ENCODE results near the gene NKD1. TPM values are rescaled to one million over a fixed set of nuclear protein-coding genes. Genes with fewer than 3 reads are reported as not detected.
"Not testable (repeated sequence)": the region's sequence is repeated elsewhere in the genome, so short reads cannot be mapped to it uniquely, and the experiment has no call there.

Gene NKD1
- total RNA-seq, 2 donors from 2014 or later: 2.3 TPM

DNA sequence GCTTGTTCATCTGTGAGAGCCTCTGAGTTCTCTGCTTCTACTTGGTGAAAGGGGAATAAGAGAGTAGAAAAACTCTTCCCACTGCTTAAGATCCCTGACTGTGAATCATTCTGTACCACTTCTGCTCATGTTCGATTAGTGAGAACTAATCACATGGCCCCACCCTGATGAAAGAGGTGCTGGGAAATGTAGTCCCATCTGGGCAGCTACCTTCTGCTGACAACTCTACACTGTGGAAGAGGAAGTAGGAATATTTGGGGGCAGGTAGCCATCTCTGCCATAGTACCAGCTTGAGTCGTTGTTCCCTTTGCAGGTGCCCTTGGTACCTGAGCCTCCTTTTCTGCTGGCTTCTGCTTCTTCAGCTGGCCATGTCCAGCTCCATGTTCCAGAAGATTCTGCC lies 29.9 kb downstream of the NKD1 start:
- Histone ChIP-seq H3K36me3 (no peaks in the 10 kb centered on the region), H3K27me3 (no peaks in the 10 kb centered on the region), H3K9me3 (no peaks in the 10 kb centered on the region), H3K27ac (no peak overlapping the region), H3K9ac (ENCODE audit: low read depth in 2 of 2, low read length in 2 of 2) (no peak overlapping the region), H3K4me3 (no peak overlapping the region), H3K4me1 (no peaks in the 10 kb centered on the region)
- no peak for DNase-seq
- TF ChIP-seq, protein P1, sequence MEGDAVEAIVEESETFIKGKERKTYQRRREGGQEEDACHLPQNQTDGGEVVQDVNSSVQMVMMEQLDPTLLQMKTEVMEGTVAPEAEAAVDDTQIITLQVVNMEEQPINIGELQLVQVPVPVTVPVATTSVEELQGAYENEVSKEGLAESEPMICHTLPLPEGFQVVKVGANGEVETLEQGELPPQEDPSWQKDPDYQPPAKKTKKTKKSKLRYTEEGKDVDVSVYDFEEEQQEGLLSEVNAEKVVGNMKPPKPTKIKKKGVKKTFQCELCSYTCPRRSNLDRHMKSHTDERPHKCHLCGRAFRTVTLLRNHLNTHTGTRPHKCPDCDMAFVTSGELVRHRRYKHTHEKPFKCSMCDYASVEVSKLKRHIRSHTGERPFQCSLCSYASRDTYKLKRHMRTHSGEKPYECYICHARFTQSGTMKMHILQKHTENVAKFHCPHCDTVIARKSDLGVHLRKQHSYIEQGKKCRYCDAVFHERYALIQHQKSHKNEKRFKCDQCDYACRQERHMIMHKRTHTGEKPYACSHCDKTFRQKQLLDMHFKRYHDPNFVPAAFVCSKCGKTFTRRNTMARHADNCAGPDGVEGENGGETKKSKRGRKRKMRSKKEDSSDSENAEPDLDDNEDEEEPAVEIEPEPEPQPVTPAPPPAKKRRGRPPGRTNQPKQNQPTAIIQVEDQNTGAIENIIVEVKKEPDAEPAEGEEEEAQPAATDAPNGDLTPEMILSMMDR (IDR thresholded peaks at IDR 0.05): no peak
- intact Hi-C loops (cut with DNase I): no loop called here

DNA sequence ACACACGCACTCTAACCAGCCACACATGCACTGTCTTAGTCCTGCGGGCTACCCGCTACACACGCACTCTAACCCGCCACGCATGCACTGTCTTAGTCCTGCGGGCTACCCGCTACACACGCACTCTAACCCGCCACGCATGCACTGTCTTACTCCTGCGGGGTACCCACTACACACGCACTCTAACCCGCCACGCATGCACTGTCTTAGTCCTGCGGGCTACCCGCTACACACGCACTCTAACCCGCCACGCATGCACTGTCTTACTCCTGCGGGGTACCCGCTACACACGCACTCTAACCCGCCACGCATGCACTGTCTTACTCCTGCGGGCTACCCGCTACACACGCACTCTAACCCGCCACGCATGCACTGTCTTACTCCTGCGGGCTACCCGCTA lies 31.2 kb downstream of the NKD1 start:
- H3K36me3 ChIP-seq; intact Hi-C loops (cut with DNase I); H3K27ac ChIP-seq; H3K9me3 ChIP-seq; DNase-seq; H3K4me1 ChIP-seq; H3K4me3 ChIP-seq; H3K9ac ChIP-seq (ENCODE audit: low read depth in 2 of 2, low read length in 2 of 2); H3K27me3 ChIP-seq: not testable (repeated sequence)

DNA sequence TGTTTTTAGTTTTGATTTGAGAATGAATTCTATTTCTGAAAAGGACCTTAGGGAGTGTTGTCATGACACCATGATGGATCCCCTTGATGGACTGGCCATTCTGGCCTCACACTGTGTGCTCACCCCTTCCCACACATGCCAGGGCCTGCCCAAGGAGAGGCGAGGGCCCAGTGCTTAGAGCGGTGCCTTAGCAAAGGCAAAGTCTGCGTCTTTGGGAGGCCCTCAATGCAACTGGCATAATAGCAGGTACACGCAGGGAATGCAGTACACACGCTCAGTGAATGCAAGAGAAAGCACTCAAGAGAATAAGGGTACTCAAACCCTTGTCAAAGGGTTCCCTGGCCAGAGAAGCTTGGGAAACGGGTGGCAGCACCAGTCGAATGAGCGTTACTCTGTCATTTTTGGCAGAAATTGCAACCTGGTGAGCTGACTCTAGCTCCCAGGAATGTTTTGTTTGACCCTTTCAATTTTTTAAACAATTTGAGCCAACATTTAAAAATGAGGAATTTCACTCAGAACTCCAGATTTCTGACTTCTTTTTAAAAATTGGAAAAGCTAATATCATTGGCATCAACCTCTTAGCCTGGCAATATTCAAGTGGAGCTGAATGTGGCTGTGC lies 32.1 kb downstream of the NKD1 start:
- no peak for DNase-seq
- Histone ChIP-seq H3K4me3 (no peak overlapping the region), H3K4me1 (no peaks in the 10 kb centered on the region), H3K27ac (no peak overlapping the region), H3K9me3 (no peaks in the 10 kb centered on the region), H3K27me3 (no peaks in the 10 kb centered on the region), H3K9ac (ENCODE audit: low read depth in 2 of 2, low read length in 2 of 2) (no peak overlapping the region), H3K36me3 (no peaks in the 10 kb centered on the region)
- TF ChIP-seq, protein P1 (IDR thresholded peaks at IDR 0.05): no peak
- intact Hi-C loops (cut with DNase I): no loop called here

DNA sequence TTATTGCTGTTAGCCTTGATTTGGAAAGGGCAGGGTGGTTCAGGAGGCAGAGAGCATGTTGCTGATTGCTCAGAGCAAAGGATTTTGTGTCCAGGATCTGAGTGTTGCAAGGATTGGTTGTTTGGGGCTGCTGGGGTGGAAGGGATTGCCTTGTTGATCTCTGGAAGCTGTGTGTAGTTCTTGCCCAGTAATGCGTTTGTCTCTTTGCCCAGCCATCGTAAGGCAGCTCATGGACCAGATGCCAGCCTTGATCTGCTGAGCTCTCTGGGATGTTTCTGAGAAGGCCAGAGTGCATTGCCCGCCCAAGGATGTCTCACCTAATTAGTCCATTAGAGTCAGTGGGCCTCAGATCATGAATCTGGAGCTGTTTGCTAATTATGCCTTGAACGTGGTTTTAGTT lies 33.6 kb downstream of the NKD1 start:
- intact Hi-C loops (cut with DNase I): no loop called here
- Histone ChIP-seq H3K9ac (ENCODE audit: low read depth in 2 of 2, low read length in 2 of 2) (no peak overlapping the region), H3K27me3 (no peaks in the 10 kb centered on the region), H3K36me3 (no peaks in the 10 kb centered on the region), H3K9me3 (no peaks in the 10 kb centered on the region), H3K27ac (no peak overlapping the region), H3K4me3 (no peak overlapping the region), H3K4me1 (no peaks in the 10 kb centered on the region)
- TF ChIP-seq, protein P1 (IDR thresholded peaks at IDR 0.05): no peak
- no peak for DNase-seq

DNA sequence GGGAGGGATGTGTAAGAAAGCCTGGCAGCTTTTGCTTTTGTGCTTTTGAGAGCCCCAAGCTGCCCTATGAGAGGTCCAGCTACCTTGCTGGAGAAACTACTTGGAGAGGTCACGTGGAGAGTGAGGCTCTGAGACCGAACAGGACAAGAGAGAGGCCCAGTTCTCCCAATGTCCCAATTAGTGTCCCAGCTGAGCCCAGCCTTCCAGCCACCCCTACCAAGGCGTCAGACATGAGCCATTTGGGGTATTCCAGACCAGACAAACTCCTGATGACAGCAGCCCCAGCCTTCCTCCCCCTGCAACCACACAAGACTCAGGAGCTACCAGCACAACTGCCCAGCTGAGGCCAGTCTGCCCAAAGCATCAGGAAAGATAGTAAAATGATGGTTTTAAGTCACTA lies 35.0 kb downstream of the NKD1 start:
- no peak for DNase-seq
- Histone ChIP-seq H3K9ac (ENCODE audit: low read depth in 2 of 2, low read length in 2 of 2) (no peak overlapping the region), H3K27ac (no peak overlapping the region), H3K4me3 (no peak overlapping the region), H3K27me3 (no peaks in the 10 kb centered on the region), H3K36me3 (no peaks in the 10 kb centered on the region), H3K4me1 (no peaks in the 10 kb centered on the region), H3K9me3 (no peaks in the 10 kb centered on the region)
- TF ChIP-seq, protein P1 (IDR thresholded peaks at IDR 0.05): no peak
- intact Hi-C loops (cut with DNase I): no loop called here

DNA sequence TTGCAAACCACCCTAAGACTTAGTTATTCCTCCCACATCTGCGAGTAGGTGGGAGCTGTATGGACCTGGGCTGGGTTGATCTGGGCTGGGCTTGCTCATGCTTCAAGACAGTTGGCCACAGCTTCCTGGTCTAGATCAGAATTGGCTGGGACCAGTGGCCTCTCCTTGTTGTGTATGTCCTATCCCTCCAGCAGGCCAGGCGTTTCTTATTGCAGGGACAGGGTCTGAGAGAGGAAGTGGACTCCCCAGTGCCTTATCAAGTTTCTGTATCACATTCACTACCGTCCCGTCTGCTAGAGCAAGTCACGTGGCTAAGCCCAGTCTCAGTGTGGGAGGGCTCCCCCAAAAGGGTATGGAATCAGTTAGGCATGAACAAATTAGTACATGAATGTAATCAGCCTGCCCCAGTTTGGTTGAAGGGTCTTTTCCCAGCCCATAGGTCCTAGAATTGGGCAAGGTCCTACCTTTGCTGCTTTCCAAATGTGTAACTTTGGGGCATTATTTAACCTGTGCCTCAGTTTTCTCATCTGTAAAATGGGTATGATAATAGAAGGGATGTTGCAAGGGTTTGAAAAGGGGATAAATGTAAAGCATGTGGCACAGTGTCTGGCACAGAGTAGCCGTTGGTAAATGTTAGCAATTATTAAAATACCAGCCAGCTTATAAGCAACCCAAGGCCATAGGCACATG lies 36.0 kb downstream of the NKD1 start:
- H3K27me3 ChIP-seq: no peaks in the 10 kb centered on the region
- H3K9me3 ChIP-seq: no peaks in the 10 kb centered on the region
- H3K9ac ChIP-seq (ENCODE audit: low read depth in 2 of 2, low read length in 2 of 2): no peak overlapping the region
- no peaks in the 10 kb centered on the region for H3K36me3 ChIP-seq
- H3K27ac ChIP-seq: no peak overlapping the region
- no peak for DNase-seq
- TF ChIP-seq, protein P1 (IDR thresholded peaks at IDR 0.05): no peak
- no peak overlapping the region for H3K4me3 ChIP-seq
- intact Hi-C loops (cut with DNase I): no loop called here
- no peaks in the 10 kb centered on the region for H3K4me1 ChIP-seq

Measured in colonic mucosa (tissue), 4 donors.